Activated naive CD8-positive, alpha-beta T cell treated with anti-CD3 and anti-CD28 coated beads, Interleukin-2, amount 10 ng/mL, durations not matched to agents 7 days and 5 days (primary cell): ENCODE results near the gene DOCK8. TPM values are rescaled to one million over a fixed set of nuclear protein-coding genes. Genes with fewer than 3 reads are reported as not detected.

ENCODE experiments used
- ATAC-seq: fragments of 150-1000 bp; cut with Tn5 transposase; one replicate; pipeline ENCODE4 v1.10.0; 2021; ENCODE audit warnings: low read depth, moderate library complexity
- POLR2A ChIA-PET: fragments of 350-600 bp; sonication (Branson Sonifier 250); formaldehyde crosslinking; loops from one replicate; lab custom pipeline; 2021; ENCODE audit warnings: antibody characterized with exemption; lab: Charles Lee
- DNase-seq: peaks from one replicate; pipeline ENCODE4 v3.0.0; 2021
- H3K27ac Mint-ChIP-seq: one replicate; pipeline ENCODE4 v1.8.0; 2022; ENCODE audit warnings: mild to moderate bottlenecking, mixed read lengths
- H3K27me3 Mint-ChIP-seq: one replicate; pipeline ENCODE4 v1.8.0; 2022; ENCODE audit warnings: mild to moderate bottlenecking, moderate library complexity, mixed read lengths
- H3K36me3 Mint-ChIP-seq: one replicate; pipeline ENCODE4 v1.8.0; 2021; ENCODE audit warnings: mild to moderate bottlenecking, mixed read lengths
- H3K4me1 Mint-ChIP-seq: one replicate; pipeline ENCODE4 v1.8.0; 2021; ENCODE audit warnings: mixed read lengths
- H3K4me3 Mint-ChIP-seq: one replicate; pipeline ENCODE4 v1.8.0; 2022; ENCODE audit warnings: mild to moderate bottlenecking, moderate library complexity, mixed read lengths
- H3K9me3 Mint-ChIP-seq: one replicate; pipeline ENCODE4 v1.8.0; 2021; ENCODE audit warnings: mixed read lengths
- total RNA-seq, 2 experiments: library from RNA; stranded (reverse); gene quantifications; one replicate each; pipeline ENCODE4 v1.2.3, GENCODE V29; 2021

Gene DOCK8
- total RNA-seq, 2 experiments from 2014 or later = 318 to 319 TPM

DNA sequence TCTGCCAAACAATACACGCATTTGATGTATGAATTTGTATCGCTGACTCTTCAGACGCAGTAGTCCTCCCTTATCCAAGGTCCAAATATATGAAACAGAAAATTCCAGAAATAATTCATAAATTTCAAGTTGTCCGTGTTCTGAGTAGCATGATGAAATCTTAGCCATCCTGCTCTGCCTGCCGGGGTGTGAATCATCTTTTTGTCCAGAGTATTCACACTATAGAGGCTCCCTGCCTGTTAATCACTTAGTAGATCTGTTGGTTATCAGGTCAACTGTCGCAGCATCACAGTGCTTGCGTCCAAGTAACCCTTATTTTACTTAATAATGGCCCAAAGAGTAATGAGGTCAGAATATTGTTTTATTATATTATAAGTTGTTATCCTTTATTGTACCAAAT is 268.1 kb downstream of the DOCK8 start:
- no peak for DNase-seq
- Mint-ChIP-seq H3K27me3 (peaks cover 7% of the 10 kb centered on the region), H3K9me3 (peaks cover 3% of the 10 kb centered on the region), H3K4me3 (no peak overlapping the region), H3K4me1 (no peaks in the 10 kb centered on the region), H3K36me3 (no peaks in the 10 kb centered on the region), H3K27ac (no peak overlapping the region)
- POLR2A ChIA-PET = interaction anchor here (1.3 kb wide), 1 partner anchor 21 kb away, joined by 3 read pairs; no protein-coding TSS in a partner anchor
- no peak for ATAC-seq

DNA sequence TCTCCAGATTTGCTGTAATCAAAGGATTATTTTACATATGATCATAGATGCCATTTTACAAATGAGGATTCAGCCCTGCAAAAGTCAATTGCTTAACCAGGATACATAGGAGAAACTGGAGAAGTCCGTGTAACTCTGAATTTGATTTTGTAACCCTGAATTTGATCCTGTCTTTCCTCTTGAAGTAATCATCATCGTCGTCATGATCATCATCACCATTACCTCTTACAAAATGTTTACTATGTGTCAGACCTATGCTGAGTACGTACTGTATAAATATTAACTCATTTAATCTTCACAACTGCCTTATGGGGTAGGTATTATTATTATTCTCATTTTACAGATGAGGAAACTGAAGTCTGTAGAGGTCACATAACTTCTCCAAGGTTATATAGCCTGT is 271.5 kb downstream of the DOCK8 start:
- POLR2A ChIA-PET = no interaction called here
- Mint-ChIP-seq H3K36me3 (no peaks in the 10 kb centered on the region), H3K4me1 (no peaks in the 10 kb centered on the region), H3K4me3 (no peak overlapping the region), H3K9me3 (peaks cover 3% of the 10 kb centered on the region), H3K27me3 (peaks cover 9% of the 10 kb centered on the region), H3K27ac (no peak overlapping the region)
- ATAC-seq (no peak), DNase-seq (no peak)

DNA sequence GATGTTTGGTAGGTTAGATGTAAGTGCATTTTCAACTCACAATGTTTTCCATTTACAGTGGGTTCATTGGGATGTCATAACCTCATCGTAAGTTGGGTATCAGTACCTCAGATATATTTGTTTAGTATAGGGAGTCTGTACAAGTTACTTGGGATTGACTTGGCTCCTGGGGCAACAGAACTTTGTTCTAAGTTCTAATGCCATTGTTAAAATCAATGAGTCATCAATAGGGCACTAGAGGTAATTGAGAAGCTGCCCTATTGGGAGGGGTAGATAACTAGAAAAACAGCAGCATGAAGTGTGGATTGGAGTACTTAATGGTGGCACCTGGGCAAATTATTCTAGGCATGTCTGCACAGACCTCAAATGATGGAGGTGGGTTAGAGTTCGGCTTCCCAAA is 272.8 kb downstream of the DOCK8 start:
- no peaks in the 10 kb centered on the region for H3K4me1 Mint-ChIP-seq

DNA sequence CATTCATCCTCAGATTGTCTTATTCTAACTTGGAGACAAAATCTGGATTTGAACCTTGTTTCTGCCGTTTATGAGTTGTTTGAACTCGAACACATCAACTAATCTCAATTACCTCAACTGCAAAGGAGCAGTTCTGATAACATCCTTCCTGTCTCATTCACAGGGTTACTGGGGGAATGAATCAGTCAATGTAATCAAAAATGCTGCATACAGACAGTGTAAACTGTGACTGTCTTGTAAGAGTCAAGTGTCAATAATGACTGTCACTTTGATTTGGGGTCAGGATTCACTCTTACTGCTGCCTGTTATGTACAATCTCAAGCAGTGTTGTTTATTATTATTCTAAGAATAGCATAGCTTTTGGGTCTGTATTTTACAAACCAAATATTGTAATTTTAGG is 273.8 kb downstream of the DOCK8 start:
- no peak for DNase-seq
- Mint-ChIP-seq H3K4me1 (no peaks in the 10 kb centered on the region), H3K36me3 (no peaks in the 10 kb centered on the region), H3K9me3 (peaks cover 3% of the 10 kb centered on the region), H3K27ac (no peak overlapping the region), H3K4me3 (no peak overlapping the region), H3K27me3 (peaks cover 8% of the 10 kb centered on the region)
- POLR2A ChIA-PET = no interaction called here
- ATAC-seq = no peak

More for the DNA sequence above, 272.8 kb downstream of the DOCK8 start:
- Mint-ChIP-seq H3K36me3 (no peaks in the 10 kb centered on the region), H3K27me3 (peaks cover 8% of the 10 kb centered on the region), H3K9me3 (peaks cover 3% of the 10 kb centered on the region), H3K27ac (no peak overlapping the region), H3K4me3 (no peak overlapping the region)
- POLR2A ChIA-PET = no interaction called here
- DNase-seq (no peak), ATAC-seq (no peak)

DNA sequence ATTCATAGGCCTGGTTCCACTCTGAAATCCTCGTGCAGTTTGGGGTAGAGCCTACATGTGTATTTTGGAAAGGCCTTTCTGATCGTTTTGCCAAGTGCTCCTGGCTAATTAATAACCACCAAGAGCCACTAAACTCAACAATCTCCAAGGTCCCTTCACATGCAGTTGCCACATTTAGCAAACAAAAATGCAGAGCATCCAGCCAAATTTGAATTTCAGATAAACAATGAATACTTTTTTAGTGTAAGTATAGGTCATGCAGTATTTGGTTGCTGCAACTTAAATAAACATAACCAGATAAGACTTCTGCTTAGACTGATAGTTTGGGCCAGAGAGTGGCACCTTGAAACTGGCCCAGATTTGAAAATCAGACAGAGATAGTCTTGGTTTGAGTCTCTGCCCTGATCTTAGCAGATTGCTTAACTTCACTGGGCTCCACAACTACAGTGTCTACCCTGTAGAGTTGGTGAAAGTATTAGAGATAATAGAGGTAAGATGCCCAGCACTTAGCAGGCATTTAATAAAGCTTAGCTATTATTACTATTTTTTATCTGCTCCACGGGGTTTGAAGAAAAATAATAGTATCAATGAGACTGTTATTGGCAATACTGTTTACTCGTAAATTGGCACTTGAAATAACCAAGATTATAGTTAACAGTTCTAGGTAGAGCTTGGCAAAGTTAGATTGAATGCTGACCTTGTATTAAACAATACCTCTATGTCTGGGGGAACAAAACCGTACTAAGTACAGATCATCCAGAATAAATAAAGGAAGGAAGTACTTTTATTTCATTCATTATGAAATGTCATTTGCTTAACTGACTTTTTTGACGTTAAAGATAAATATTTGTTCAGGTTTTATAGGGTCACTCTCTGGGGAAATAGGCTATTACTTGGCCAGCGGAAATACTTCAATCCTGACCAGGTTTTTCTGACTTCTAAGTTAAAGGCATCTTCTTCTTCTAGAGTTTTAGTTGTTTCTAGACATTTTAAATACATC is 274.8 kb downstream of the DOCK8 start:
- Mint-ChIP-seq H3K9me3 (no peaks in the 10 kb centered on the region), H3K4me3 (no peak overlapping the region), H3K27me3 (peaks cover 9% of the 10 kb centered on the region), H3K4me1 (no peaks in the 10 kb centered on the region), H3K27ac (no peak overlapping the region), H3K36me3 (no peaks in the 10 kb centered on the region)
- DNase-seq (no peak), ATAC-seq (no peak)
- POLR2A ChIA-PET = no interaction called here

DNA sequence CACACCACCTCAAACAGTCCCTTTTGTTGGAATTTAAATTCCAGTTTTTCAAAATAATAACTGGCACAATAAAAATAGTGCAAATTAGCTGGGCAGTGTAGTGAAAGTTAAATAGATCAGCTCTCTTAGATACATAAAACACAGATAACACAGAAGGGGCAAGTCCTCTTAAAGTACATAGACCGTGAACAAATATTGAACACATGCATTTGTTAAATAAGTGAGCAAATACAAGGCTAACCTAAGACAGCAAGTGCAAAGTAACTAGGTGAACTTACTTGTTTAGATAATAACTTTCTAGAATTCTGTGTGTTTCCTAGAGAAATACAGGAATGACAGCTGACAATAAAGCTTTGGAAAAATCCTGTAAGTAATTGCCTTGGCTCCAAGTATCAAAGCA is 280.1 kb downstream of the DOCK8 start:
- POLR2A ChIA-PET = no interaction called here
- Mint-ChIP-seq H3K4me1 (no peaks in the 10 kb centered on the region), H3K4me3 (no peak overlapping the region), H3K9me3 (no peaks in the 10 kb centered on the region), H3K27me3 (peaks cover 12% of the 10 kb centered on the region), H3K27ac (no peak overlapping the region), H3K36me3 (no peaks in the 10 kb centered on the region)
- DNase-seq (no peak), ATAC-seq (no peak)

DNA sequence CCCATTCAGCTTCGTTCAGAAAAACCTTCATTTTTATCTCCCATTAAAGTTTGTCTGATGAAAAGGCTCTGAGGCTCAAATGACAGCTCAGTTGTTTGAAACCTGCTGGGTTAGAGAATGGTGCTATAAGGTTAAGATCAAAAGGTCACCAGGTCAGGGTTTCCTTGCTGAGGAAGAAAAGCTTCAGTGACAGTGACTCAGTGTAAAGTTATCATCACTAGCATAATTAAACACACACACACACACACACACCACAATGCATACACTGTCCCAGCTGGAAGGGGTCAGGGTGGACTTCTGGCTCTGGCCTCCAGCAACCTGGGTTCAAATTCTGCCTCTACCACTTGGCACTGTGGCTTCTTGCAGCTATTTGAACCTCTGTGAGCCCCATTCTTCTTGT is 281.1 kb downstream of the DOCK8 start:
- no peak overlapping the region for H3K27ac Mint-ChIP-seq
- POLR2A ChIA-PET = no interaction called here
- H3K4me3 Mint-ChIP-seq = no peak overlapping the region
- no peaks in the 10 kb centered on the region for H3K36me3 Mint-ChIP-seq
- no peaks in the 10 kb centered on the region for H3K4me1 Mint-ChIP-seq
- no peaks in the 10 kb centered on the region for H3K9me3 Mint-ChIP-seq
- DNase-seq = no peak
- ATAC-seq = no peak
- peaks cover 21% of the 10 kb centered on the region for H3K27me3 Mint-ChIP-seq

DNA sequence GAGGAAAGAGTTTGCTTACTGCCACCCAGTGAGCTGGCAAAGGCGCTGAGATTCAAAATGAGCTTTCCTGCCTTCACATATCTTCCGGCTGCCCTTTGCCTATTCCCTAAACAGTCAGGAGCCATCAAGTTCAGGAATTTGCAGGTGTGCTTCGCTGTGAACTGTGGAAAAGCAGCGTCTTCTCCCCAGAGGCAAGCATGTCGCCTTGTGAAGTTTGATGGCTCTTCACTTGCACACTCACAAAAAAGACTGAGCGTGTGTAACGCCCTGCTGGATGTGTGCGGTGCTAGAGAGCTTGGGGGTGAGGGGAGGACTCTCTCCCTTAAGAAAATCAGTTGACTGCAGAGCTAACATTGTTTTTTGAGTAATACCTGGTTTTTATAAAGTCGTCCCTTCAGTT is 288.7 kb downstream of the DOCK8 start:
- peaks cover 6% of the 10 kb centered on the region for H3K4me1 Mint-ChIP-seq
- H3K9me3 Mint-ChIP-seq = no peaks in the 10 kb centered on the region
- peak overlapping the region; percentile 72 for H3K27ac Mint-ChIP-seq
- POLR2A ChIA-PET = interaction anchor here (0.5 to 1.2 kb wide), 3 partner anchors 14 to 188 kb away, joined by 3 read pairs; no protein-coding TSS in a partner anchor
- H3K4me3 Mint-ChIP-seq = peak overlapping the region; percentile 84
- H3K27me3 Mint-ChIP-seq = peaks cover 36% of the 10 kb centered on the region
- DNase-seq (no peak), ATAC-seq (no peak)
- H3K36me3 Mint-ChIP-seq = no peaks in the 10 kb centered on the region

DNA sequence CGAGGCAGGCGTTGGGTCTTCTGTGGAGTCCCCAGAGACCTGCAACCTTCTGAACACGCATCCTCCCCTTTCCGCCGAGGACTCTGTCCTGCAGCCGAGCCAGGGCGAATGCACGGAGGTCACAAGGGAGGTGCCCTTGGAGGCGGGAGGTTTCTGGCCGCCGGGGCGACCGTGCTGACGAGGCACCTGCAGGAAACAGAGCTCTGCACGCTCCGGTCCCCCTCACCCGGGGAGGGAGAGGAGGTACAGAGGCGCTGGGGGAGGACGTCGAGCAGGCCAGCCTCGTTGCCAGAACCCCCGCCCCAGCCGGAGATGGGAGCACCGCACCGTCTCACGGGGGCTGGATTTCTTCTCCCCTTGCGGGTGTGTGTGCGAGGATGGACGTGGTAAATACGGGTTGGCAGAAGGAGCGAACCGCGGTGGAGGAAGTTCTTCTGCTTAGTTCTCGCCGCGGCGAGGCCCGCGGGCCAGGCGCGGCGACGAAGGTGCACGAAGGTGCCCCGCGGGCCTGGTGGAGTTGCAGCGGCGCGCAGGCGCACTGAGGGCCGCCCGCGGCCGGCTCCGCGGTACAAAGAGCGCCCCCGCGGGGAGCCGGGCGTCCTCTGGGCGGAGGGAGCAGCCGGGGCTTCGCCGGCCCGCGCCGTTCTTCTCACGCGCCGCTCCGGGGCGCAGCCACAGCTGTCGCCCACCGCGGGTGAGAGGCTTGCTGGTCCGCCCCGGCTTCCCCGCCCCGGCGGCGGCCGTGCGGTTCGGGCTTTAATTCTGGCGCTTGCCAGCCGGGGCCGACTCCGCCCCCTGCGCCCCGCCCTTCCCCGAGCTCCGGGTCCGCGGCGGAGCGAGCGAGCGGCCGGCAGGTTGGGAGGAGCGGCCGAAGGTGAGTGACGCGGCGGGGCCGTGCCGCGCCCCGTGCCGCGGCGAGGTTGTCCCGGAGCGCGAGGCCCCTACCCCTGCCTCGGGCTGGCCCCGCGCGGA is 289.5 kb downstream of the DOCK8 start, which contains the start of gene KANK1:
Gene KANK1 (plus strand): TSS at position 815 of the 972 bp plus-strand sequence.
- Mint-ChIP-seq H3K4me1 (peaks cover 6% of the 10 kb centered on the region), H3K27ac (peak within 1 kb of the TSS; percentile 72), H3K27me3 (peaks cover 36% of the 10 kb centered on the region), H3K4me3 (peak within 1 kb of the TSS; percentile 84), H3K9me3 (no peaks in the 10 kb centered on the region), H3K36me3 (no peaks in the 10 kb centered on the region)
- POLR2A ChIA-PET = interaction anchor here (0.5 to 1.2 kb wide), 4 partner anchors 13 to 187 kb away, joined by 3 read pairs; no protein-coding TSS in a partner anchor
- DNase-seq = peak; percentile 86
- peak; percentile 85 for ATAC-seq

DNA sequence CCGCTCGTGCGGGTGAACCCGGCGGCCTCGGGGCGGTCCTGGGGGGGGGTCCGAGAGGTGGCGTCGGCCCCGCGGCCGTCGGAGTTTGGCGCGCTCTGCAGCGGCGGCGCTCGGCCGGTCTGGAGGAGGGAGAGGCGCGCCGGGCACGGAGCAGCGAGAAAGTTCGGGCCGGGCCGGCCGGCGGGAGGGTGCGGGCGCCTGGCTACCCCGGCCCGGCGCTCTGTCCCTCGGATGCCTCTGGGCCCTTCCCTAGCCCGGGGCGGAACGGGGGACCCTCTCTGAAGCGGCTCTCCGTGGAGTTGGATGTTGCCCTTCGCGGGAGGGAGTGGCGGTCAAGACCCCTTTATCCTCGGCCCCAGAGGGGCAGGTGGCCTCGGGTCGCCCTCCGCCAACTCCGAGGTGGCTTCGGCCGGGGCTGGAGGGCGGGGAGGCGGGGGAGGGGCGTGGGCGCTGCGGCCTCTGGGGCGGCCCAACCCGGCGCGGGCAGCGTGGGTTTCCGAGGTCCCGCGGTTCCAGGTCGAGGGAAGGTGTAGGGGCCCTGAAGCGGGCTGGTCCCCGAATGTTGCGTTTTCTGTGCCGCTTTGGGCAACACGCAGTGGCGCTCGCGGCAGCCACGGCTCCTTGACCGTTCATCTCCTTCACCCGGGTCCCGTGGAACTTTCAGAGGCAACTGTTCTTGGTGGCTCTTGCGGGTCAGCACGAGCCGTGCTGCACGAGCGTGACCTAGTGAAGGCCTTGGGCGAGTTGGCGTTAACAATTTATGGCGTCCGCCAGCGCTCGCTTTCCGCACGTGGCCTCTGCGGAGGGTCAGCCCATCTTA is 290.5 kb downstream of the DOCK8 start:
- peaks cover 28% of the 10 kb centered on the region for H3K27me3 Mint-ChIP-seq
- POLR2A ChIA-PET = no interaction called here
- ATAC-seq (peak; percentile 9), DNase-seq (no peak)
- peak overlapping the region; percentile 54 for H3K4me3 Mint-ChIP-seq
- H3K4me1 Mint-ChIP-seq = peaks cover 6% of the 10 kb centered on the region
- H3K36me3 Mint-ChIP-seq = no peaks in the 10 kb centered on the region
- H3K27ac Mint-ChIP-seq = no peak overlapping the region
- no peaks in the 10 kb centered on the region for H3K9me3 Mint-ChIP-seq

DNA sequence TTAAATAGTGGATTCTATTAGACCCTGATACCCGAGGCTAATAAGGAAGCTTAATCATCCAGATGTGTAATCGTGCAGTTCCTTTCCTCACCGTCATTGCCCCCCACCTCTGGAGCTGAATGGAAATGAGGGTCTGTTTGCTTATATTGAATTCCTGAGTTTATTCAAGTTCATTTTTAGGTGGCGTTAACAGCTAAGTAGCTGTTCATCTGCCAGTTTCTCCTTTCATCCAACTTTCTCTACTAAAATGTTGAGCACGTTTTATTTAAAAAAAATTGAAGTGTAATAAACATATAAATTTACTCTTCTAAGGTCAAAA is 291.0 kb downstream of the DOCK8 start:
- POLR2A ChIA-PET = no interaction called here

DNA sequence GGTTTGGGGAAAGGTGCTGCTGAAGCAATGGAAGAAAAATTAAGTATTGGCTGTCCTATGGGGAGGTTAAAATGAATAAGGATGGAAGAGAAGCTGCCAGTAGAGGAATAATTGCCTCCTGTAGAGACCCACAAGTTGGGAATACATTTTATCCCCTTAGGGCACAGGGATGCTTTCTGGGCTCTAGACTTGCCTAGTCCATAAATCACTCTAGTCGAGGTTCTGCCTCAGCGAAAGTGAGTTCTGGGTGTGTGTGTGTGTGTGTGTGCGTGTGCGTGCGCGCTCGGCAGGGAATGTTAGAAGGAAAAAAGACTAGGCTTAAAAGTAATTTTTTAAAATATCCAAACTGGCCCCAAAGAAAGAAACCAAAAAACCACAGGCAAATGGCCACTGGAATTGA is 291.6 kb downstream of the DOCK8 start:
- Mint-ChIP-seq H3K36me3 (no peaks in the 10 kb centered on the region), H3K4me1 (peaks cover 6% of the 10 kb centered on the region), H3K27me3 (peaks cover 18% of the 10 kb centered on the region), H3K9me3 (no peaks in the 10 kb centered on the region), H3K4me3 (no peak overlapping the region), H3K27ac (no peak overlapping the region)
- no peak for ATAC-seq
- POLR2A ChIA-PET = no interaction called here
- DNase-seq = no peak

More for the DNA sequence above, 291.0 kb downstream of the DOCK8 start:
- Mint-ChIP-seq H3K4me3 (peak overlapping the region; percentile 54), H3K27me3 (peaks cover 24% of the 10 kb centered on the region), H3K36me3 (no peaks in the 10 kb centered on the region), H3K9me3 (no peaks in the 10 kb centered on the region), H3K27ac (no peak overlapping the region), H3K4me1 (peaks cover 6% of the 10 kb centered on the region)
- DNase-seq = no peak
- ATAC-seq = no peak
